NCI-H146 (cell line): ENCODE data around the gene WDR70.
"Not testable (repeated sequence)": the region's sequence is repeated elsewhere in the genome, so short reads cannot be mapped to it uniquely, and the experiment has no call there.

Experiments used
- DNase-seq: peaks from one replicate; lab custom pipeline; 2025; lab: John Stamatoyannopoulos, UW

The WDR70 gene

GRCh38 chr5:37640088-37640487 is 261.0 kb downstream of the WDR70 start:
- no peak for DNase-seq

- no peak for DNase-seq
Observed at GRCh38 chr5:37641933-37642332, 262.8 kb downstream of the WDR70 start.

GRCh38 chr5:37645707-37646106 is 266.6 kb downstream of the WDR70 start:
- no peak for DNase-seq

- DNase-seq: not testable (repeated sequence)
Observed at GRCh38 chr5:37654566-37654965, 275.4 kb downstream of the WDR70 start.

GRCh38 chr5:37657046-37657445 is 277.9 kb downstream of the WDR70 start:
- DNase-seq: no peak

GRCh38 chr5:37658440-37658839 is 279.3 kb downstream of the WDR70 start:
- no peak for DNase-seq

GRCh38 chr5:37660319-37660718 is 281.2 kb downstream of the WDR70 start:
- no peak for DNase-seq

- DNase-seq: no peak
Observed at GRCh38 chr5:37661227-37661920, 282.3 kb downstream of the WDR70 start.

GRCh38 chr5:37661951-37662350 is 282.8 kb downstream of the WDR70 start:
- DNase-seq: no peak

- DNase-seq: no peak
Observed at GRCh38 chr5:37662362-37662761, 283.2 kb downstream of the WDR70 start.

- DNase-seq: no peak
Observed at GRCh38 chr5:37662789-37663485, 283.8 kb downstream of the WDR70 start.

GRCh38 chr5:37663538-37663937 is 284.4 kb downstream of the WDR70 start:
- DNase-seq: no peak

GRCh38 chr5:37664551-37664950 is 285.4 kb downstream of the WDR70 start:
- no peak for DNase-seq

- DNase-seq: no peak
Observed at GRCh38 chr5:37665272-37665671, 286.2 kb downstream of the WDR70 start.

- DNase-seq: no peak
Observed at GRCh38 chr5:37665889-37666288, 286.8 kb downstream of the WDR70 start.

- no peak for DNase-seq
Observed at GRCh38 chr5:37667430-37667829, 288.3 kb downstream of the WDR70 start.

GRCh38 chr5:37667846-37668245 is 288.7 kb downstream of the WDR70 start:
- no peak for DNase-seq

GRCh38 chr5:37668524-37669047 is 289.5 kb downstream of the WDR70 start:
- DNase-seq: peak; percentile 34

- DNase-seq: not testable (repeated sequence)
Observed at GRCh38 chr5:37672118-37672588, 293.0 kb downstream of the WDR70 start.

GRCh38 chr5:37674361-37674760 is 295.2 kb downstream of the WDR70 start:
- DNase-seq: not testable (repeated sequence)

GRCh38 chr5:37679326-37679725 is 300.2 kb downstream of the WDR70 start:
- DNase-seq: not testable (repeated sequence)

GRCh38 chr5:37679903-37680302 is 300.8 kb downstream of the WDR70 start:
- DNase-seq: not testable (repeated sequence)

- no peak for DNase-seq
Observed at GRCh38 chr5:37683072-37683471, 304.0 kb downstream of the WDR70 start.
